Neutrophil (primary cell): ENCODE data around the gene DNAH11.
A peak's percentile ranks its signal among the peaks of the same experiment; 100 is the strongest.
"Not testable (repeated sequence)": the region's sequence is repeated elsewhere in the genome, so short reads cannot be mapped to it uniquely, and the experiment has no call there.

Experiments
- H3K27ac ChIP-seq: fragments of 200-600 bp; sonication (generic); 2 replicates; pipeline ENCODE4 v1.5.1; 2016; ENCODE audit warnings: mild to moderate bottlenecking, moderate library complexity
- H3K27me3 ChIP-seq: fragments of 200-600 bp; sonication (generic); 2 replicates; pipeline ENCODE4 v1.6.0; 2016; ENCODE audit warnings: mild to moderate bottlenecking
- H3K36me3 ChIP-seq: fragments of 200-600 bp; sonication (generic); 2 replicates; pipeline ENCODE4 v1.5.1; 2017
- H3K4me1 ChIP-seq, 2 experiments: fragments of 200-600 bp in 1 of 2; sonication (generic) in 1 of 2; 1 replicate in 1 of 2; 2 replicates in 1 of 2; pipeline versions ENCODE4 v1.5.1 to v1.6.1; 2013 to 2016; ENCODE audit warnings: low read depth in 1 of 2, low read length in 1 of 2, mild to moderate bottlenecking in 1 of 2, moderate library complexity in 1 of 2; ENCODE audit not compliant: control insufficient read depth in 1 of 2, insufficient read depth in 1 of 2
- H3K4me3 ChIP-seq, 2 experiments: fragments of 200-600 bp in 1 of 2; sonication (generic) in 1 of 2; 1 replicate in 1 of 2; 2 replicates in 1 of 2; pipeline ENCODE4 v1.5.1; 2013 to 2016; ENCODE audit warnings: low read depth in 1 of 2, low read length in 1 of 2, mild to moderate bottlenecking in 1 of 2, moderate library complexity in 1 of 2
- H3K9me3 ChIP-seq: fragments of 200-600 bp; sonication (generic); 2 replicates; pipeline ENCODE4 v1.5.1; 2016
- TF ChIP-seq, protein P1 (sequence below): fragments of 200-600 bp; sonication (generic); IDR thresholded peaks from 2 replicates; pipeline ENCODE4 v1.5.1; 2016; ENCODE audit warnings: antibody characterized with exemption

Gene DNAH11

DNA sequence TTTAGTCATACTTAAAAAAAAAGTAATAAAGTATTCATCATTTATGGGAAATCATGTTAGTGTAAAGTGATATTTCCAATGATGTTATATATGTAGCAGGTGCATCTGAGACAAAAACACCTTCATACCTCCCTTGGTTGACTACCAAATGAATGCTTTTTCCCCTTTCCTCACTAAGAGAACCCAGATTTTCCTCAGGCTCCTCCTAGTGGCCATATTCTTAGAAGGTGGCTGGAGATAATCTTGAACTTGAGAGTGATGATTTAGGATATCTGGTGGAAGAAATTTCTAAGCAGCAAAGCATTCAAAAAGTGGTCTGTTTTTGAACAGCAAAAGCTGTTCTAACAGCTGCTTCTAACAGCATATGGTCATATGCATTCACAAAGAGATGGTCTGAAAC, 16.8 kb upstream of the DNAH11 start:
- Histone ChIP-seq H3K9me3 (no peaks in the 10 kb centered on the region), H3K27me3 (peaks cover 4% of the 10 kb centered on the region), H3K4me3 (no peak overlapping the region), H3K36me3 (no peaks in the 10 kb centered on the region), H3K4me1 (no peaks in the 10 kb centered on the region), H3K27ac (no peak overlapping the region)
- TF ChIP-seq, protein P1, sequence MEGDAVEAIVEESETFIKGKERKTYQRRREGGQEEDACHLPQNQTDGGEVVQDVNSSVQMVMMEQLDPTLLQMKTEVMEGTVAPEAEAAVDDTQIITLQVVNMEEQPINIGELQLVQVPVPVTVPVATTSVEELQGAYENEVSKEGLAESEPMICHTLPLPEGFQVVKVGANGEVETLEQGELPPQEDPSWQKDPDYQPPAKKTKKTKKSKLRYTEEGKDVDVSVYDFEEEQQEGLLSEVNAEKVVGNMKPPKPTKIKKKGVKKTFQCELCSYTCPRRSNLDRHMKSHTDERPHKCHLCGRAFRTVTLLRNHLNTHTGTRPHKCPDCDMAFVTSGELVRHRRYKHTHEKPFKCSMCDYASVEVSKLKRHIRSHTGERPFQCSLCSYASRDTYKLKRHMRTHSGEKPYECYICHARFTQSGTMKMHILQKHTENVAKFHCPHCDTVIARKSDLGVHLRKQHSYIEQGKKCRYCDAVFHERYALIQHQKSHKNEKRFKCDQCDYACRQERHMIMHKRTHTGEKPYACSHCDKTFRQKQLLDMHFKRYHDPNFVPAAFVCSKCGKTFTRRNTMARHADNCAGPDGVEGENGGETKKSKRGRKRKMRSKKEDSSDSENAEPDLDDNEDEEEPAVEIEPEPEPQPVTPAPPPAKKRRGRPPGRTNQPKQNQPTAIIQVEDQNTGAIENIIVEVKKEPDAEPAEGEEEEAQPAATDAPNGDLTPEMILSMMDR, result no peak

GRCh38 chr7:21526448-21526847, 16.4 kb upstream of the DNAH11 start:
- TF ChIP-seq, protein P1, result no peak
- Histone ChIP-seq H3K36me3 (no peaks in the 10 kb centered on the region), H3K27ac (no peak overlapping the region), H3K4me3 (no peak overlapping the region), H3K27me3 (peaks cover 4% of the 10 kb centered on the region), H3K4me1 (no peaks in the 10 kb centered on the region), H3K9me3 (no peaks in the 10 kb centered on the region)

- not testable (repeated sequence) for H3K4me3 ChIP-seq, H3K9me3 ChIP-seq, H3K27ac ChIP-seq, H3K4me1 ChIP-seq, H3K36me3 ChIP-seq, H3K27me3 ChIP-seq
These were observed 10.4 kb upstream of the DNAH11 start for GRCh38 chr7:21532485-21532884.

GRCh38 chr7:21533646-21534045, 9.2 kb upstream of the DNAH11 start:
- not testable (repeated sequence) for H3K27me3 ChIP-seq, H3K36me3 ChIP-seq, H3K9me3 ChIP-seq, H3K27ac ChIP-seq, H3K4me1 ChIP-seq, H3K4me3 ChIP-seq

GRCh38 chr7:21536445-21537118, 6.3 kb upstream of the DNAH11 start:
- H3K4me3 ChIP-seq, H3K4me1 ChIP-seq, H3K27ac ChIP-seq, H3K9me3 ChIP-seq, H3K36me3 ChIP-seq: not testable (repeated sequence)
- H3K27me3 ChIP-seq, result peaks cover 27% of the 10 kb centered on the region

DNA sequence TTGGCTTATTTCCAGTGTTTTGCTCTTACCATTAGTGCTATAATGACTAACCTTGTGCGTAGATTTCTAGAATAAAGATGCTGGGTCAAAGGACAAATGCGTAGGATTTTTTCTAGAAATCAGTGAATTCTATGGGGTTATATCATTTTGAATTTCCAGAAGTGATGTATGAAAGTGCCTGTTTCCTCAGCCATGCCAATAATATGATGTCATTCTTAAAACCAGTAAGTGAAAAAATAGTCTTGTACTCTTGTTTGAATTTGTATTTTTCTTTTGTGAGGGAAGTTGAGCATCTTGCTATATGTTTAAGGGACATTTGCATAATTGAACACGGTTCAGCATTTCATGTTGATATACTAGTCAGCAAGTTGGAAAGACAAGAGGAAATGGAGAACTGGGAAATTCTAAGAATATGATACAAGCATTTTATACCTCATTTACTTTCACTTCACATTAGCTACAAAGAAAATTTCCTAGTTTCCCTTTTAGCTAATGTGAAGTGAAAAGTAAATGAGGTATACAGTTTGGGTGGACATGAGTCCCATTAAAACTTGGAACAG, 3.8 kb upstream of the DNAH11 start:
- TF ChIP-seq, protein P1, result no peak
- Histone ChIP-seq H3K4me3 (no peak overlapping the region), H3K27me3 (peaks cover 51% of the 10 kb centered on the region), H3K27ac (no peak overlapping the region), H3K36me3 (no peaks in the 10 kb centered on the region), H3K9me3 (no peaks in the 10 kb centered on the region), H3K4me1 (peaks cover 8 to 11% of the 10 kb centered on the region in 2 experiments)

DNA sequence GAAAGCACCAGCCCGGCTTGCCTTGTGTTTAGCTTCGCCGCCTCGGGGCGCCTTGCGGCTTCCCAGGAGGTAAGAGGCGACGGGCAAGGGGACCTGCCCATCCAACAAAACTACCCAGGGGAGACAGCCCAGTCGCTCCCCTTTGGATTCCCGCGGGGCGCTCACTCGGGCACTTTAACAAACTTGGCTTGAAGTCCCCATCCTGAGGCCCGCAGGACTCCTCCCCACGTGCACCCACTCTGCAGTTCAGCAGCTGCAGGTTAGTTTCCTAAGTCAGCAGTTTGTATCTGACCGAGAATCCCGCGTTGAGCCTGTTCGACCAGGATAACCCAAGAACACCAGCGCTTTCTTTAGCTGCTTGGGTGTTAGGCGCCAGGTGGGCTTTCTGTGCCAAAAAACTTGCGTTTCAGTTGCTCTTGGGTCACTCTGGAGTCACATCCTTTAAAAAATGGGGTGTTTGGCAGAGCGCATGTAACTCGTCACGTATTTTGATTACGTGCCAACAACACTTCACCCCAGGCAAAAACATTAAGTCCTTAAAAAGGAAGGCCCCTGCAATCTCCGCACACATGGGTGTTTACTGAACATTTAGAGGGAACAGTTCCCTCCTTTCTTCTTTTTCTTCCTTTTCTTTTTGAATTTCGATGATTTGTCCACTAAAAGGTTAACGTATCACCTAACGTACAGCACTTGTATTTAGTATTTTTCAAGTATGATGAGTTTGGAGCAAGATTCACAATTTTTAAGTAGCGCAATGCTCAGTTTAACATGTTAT, 876 bp downstream of the DNAH11 start:
- Histone ChIP-seq H3K9me3 (no peaks in the 10 kb centered on the region), H3K27ac (no peak overlapping the region), H3K4me3 (peak overlapping the region in 1 of 2 experiments; percentile 5), H3K36me3 (no peaks in the 10 kb centered on the region), H3K4me1 (peaks cover 8 to 11% of the 10 kb centered on the region in 2 experiments), H3K27me3 (peaks cover 87% of the 10 kb centered on the region)
- TF ChIP-seq, protein P1, result no peak
